ENCODE data around the gene PPP2R2C. TPM values are rescaled to one million over a fixed set of nuclear protein-coding genes. Genes with fewer than 3 reads are reported as not detected.

Gene PPP2R2C
- total RNA-seq, 2 donors from 2014 or later, result 0.05 to 0.35 TPM

DNA sequence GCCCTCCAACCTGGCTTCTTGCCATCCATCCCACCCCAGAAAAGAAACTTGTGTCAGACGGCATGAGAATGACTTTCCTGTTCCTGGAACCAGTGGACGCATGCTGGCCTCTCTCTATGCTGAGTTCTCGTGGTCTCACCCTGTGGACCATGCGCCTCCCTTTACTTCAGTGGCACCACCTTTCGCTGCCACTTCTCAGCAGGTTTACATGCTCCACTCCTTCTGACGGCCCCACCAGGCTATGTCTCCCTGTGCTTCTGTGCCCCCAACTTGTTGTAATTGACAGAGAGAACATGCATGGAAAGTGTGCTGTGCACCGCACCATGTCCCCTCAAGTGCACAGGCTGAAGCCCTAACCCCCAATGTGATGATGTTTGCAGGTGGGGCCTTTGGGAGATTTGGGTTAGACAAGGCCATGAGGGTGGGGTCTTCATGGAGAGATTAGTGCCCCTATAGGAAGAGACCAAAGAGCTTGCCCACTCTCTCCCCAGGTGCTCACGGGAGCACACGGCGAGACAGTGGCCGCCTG, 3.1 kb upstream of the PPP2R2C start:
- peaks cover 10% of the 10 kb centered on the region for H3K27me3 ChIP-seq
- H3K9ac ChIP-seq (ENCODE audit: low read depth in 2 of 2, low read length in 2 of 2), result no peak overlapping the region
- no peak for TF ChIP-seq CTCF (IDR thresholded peaks at IDR 0.05)
- peak; percentile 10 for DNase-seq
- intact Hi-C loops (cut with DNase I), result no loop called here
- no peak overlapping the region for H3K27ac ChIP-seq
- H3K36me3 ChIP-seq, result no peaks in the 10 kb centered on the region
- H3K4me1 ChIP-seq, result no peaks in the 10 kb centered on the region
- no peaks in the 10 kb centered on the region for H3K9me3 ChIP-seq
- no peak overlapping the region for H3K4me3 ChIP-seq

GRCh38 chr4:6474705-6475457, 2.5 kb upstream of the PPP2R2C start:
- DNase-seq, result peak; percentile 6
- intact Hi-C loops (cut with DNase I), result no loop called here
- no peak overlapping the region for H3K9ac ChIP-seq (ENCODE audit: low read depth in 2 of 2, low read length in 2 of 2)
- H3K27ac ChIP-seq, result no peak overlapping the region
- no peak overlapping the region for H3K4me3 ChIP-seq
- H3K4me1 ChIP-seq, result no peaks in the 10 kb centered on the region
- H3K36me3 ChIP-seq, result no peaks in the 10 kb centered on the region
- H3K27me3 ChIP-seq, result peaks cover 17% of the 10 kb centered on the region
- TF ChIP-seq CTCF (IDR thresholded peaks at IDR 0.05), result no peak
- no peaks in the 10 kb centered on the region for H3K9me3 ChIP-seq

DNA sequence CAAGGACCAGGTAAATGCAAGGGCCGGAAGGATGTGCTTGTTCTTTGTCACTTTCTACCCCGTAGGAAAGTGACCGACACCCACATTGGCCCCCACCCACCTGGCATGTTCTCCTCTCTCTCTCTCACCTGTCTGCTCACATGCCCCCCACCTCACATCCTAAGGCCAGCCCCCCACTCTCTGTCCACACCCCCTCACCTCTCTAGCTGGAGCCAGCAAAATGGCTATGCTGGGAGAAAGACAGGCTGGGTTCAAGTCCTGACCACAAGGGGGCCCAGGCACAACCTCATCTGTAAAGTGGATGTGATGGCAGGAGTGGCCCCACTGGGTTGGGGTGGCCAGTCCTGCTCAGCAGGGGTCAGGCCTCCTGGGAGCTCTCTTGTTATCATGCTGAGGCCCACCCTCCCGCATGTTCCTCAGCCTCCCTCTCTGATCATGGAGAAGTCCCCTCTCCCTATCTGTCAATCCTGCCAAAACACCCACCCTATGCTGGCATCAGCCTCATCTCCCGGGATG, 1.7 kb upstream of the PPP2R2C start:
- Histone ChIP-seq H3K9ac (ENCODE audit: low read depth in 2 of 2, low read length in 2 of 2) (no peak overlapping the region), H3K4me1 (no peaks in the 10 kb centered on the region), H3K27me3 (peaks cover 20% of the 10 kb centered on the region), H3K9me3 (no peaks in the 10 kb centered on the region), H3K27ac (no peak overlapping the region), H3K4me3 (no peak overlapping the region), H3K36me3 (no peaks in the 10 kb centered on the region)
- intact Hi-C loops (cut with DNase I), result no loop called here
- TF ChIP-seq CTCF (IDR thresholded peaks at IDR 0.05), result no peak
- peak; percentile 15 for DNase-seq

DNA sequence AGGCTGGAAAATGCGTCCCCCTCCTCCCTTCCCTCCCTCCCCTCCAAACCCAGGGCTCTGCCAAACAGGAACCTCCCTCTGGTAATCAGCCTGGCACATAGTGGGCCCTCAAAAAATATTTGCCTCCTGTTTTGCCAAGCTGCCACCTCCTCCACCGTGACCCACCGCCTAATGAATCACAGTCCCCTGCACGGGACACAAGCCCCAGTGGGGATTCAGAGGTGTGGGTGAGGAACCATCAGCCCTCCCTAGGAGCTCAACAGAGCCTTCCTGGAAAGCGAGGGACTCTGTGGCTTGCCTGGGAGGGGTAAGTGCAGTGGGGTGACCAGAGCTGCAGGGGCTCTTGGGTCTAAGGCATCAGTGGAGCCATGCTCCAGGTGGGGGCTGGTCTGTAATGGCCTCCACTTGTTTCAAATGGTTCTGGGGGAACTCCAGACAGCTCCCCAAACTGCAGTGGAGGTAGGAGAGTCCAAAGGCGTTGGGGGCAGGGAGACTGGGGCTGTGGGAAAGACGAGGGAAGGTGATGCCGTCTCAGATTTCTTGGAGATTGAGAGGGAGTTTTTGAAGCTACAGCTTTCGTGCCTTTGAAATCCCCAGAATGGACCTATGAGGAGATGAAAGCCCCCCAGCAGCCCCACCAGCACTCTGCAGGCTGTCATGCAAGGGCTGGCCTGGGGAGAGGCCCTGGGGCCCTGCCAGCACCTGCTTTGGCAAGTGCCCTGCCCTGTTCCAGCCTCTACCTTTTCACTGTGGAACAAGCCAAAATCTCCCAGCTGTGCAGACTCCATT, 1.0 kb upstream of the PPP2R2C start:
- peaks cover 20% of the 10 kb centered on the region for H3K27me3 ChIP-seq
- H3K9me3 ChIP-seq, result no peaks in the 10 kb centered on the region
- TF ChIP-seq CTCF (IDR thresholded peaks at IDR 0.05), result no peak
- no peak overlapping the region for H3K9ac ChIP-seq (ENCODE audit: low read depth in 2 of 2, low read length in 2 of 2)
- H3K4me3 ChIP-seq, result no peak overlapping the region
- H3K27ac ChIP-seq, result no peak overlapping the region
- DNase-seq, result peak; percentile 12
- H3K36me3 ChIP-seq, result no peaks in the 10 kb centered on the region
- no peaks in the 10 kb centered on the region for H3K4me1 ChIP-seq
- intact Hi-C loops (cut with DNase I), result no loop called here

- H3K27ac ChIP-seq, result no peak overlapping the region
- H3K27me3 ChIP-seq, result peaks cover 20% of the 10 kb centered on the region
- intact Hi-C loops (cut with DNase I), result no loop called here
These were observed 417 bp downstream of the PPP2R2C start for GRCh38 chr4:6472008-6472386.

More at GRCh38 chr4:6472008-6472386, 417 bp downstream of the PPP2R2C start:
- Histone ChIP-seq H3K36me3 (no peaks in the 10 kb centered on the region), H3K4me3 (no peak overlapping the region), H3K9me3 (no peaks in the 10 kb centered on the region), H3K4me1 (no peaks in the 10 kb centered on the region), H3K9ac (ENCODE audit: low read depth in 2 of 2, low read length in 2 of 2) (no peak overlapping the region)
- peak; percentile 13 for DNase-seq
- TF ChIP-seq CTCF (IDR thresholded peaks at IDR 0.05), result no peak
